ENCODE measurements around the gene RIPOR2. TPM values are rescaled to one million over a fixed set of nuclear protein-coding genes. Genes with fewer than 3 reads are reported as not detected.

The RIPOR2 gene
- total and polyA plus RNA-seq, 2 of the 13 experiments (the other 11 are each of a cell fraction or from before 2014, with no cell fraction given): 0.02 to 0.05 TPM

- BruUV-seq (replicated peaks): no TSS peak
- 25% methylated on average over 5 of the region's 5 CpGs for WGBS (ENCODE audit: low lambda C conversion rate)
- FAIRE-seq (no peak), ATAC-seq (no peak), DNase-seq (ENCODE audit: low spot score) (no peak)
- H3K36me3 ChIP-seq (replicated peaks in 1 of 2; ENCODE audit: control insufficient read depth in 1 of 2, insufficient read depth in 2 of 2, low read length in 2 of 2): no peaks in the 10 kb centered on the region
- peaks cover 9 to 46% of the 10 kb centered on the region in 2 experiments for H3K27me3 ChIP-seq (ENCODE audit: control insufficient read depth in 1 of 2, insufficient read depth in 2 of 2, low read length in 2 of 2)
- H3K4me2 ChIP-seq (ENCODE audit: low read depth, low read length): no peak overlapping the region
- no peak overlapping the region for H2AFZ ChIP-seq (ENCODE audit: low read length)
- ChIA-PET CTCF (ENCODE audit: low intra/inter-chr PET ratio, low total read pairs) (no interaction called here), POLR2A (no interaction called here)
- no peak overlapping the region for H3K9ac ChIP-seq (ENCODE audit: insufficient read depth, low read depth, low read length)
- no peaks in the 10 kb centered on the region for H3K4me1 ChIP-seq (ENCODE audit: insufficient read depth, low read length)
- no peaks in the 10 kb centered on the region for H3K79me2 ChIP-seq (ENCODE audit: insufficient read depth, low read length)
- no peak overlapping the region for H3K4me3 ChIP-seq (replicated peaks in 1 of 3; ENCODE audit: insufficient read depth in 1 of 3, low read depth in 2 of 3, low read length in 3 of 3)
- in situ Hi-C loops (cut with HindIII; ENCODE audit: extremely low pct_ligation_motif_present, low pct_unique_long_range_greater_than_20kb) (no loop called here), intact Hi-C loops (cut with micrococcal nuclease; ENCODE audit: unreplicated experiment) (no loop called here)
- H3K9me3 ChIP-seq (ENCODE audit: low read length): no peaks in the 10 kb centered on the region
- no peak overlapping the region for H3K27ac ChIP-seq (ENCODE audit: extremely low read length, insufficient read depth, low read length)
- H4K20me1 ChIP-seq (ENCODE audit: insufficient read depth, low read length): no peaks in the 10 kb centered on the region
- TF ChIP-seq SIN3A (IDR thresholded peaks at IDR 0.05; ENCODE audit: borderline replicate concordance, low read depth, low read length) (no peak), ZNF225 (CRISPR knock-in tag; IDR thresholded peaks at IDR 0.05) (no peak), YY1 (IDR thresholded peaks at IDR 0.05; ENCODE audit: insufficient read depth, insufficient replicate concordance, low read depth, low read length) (no peak), FOXJ3 (CRISPR knock-in tag; IDR thresholded peaks at IDR 0.05; ENCODE audit: borderline replicate concordance) (no peak), POLR2AphosphoS5 (IDR thresholded peaks at IDR 0.05; ENCODE audit: low read depth, low read length) (no peak), ZNF557 (CRISPR knock-in tag; IDR thresholded peaks at IDR 0.05) (no peak), ZNF570 (CRISPR knock-in tag; IDR thresholded peaks at IDR 0.05; ENCODE audit: borderline replicate concordance) (no peak), SMAD3 (CRISPR knock-in tag; IDR thresholded peaks at IDR 0.05) (no peak), HDAC1 (CRISPR knock-in tag; IDR thresholded peaks at IDR 0.05) (no peak), MXD4 (CRISPR knock-in tag; IDR thresholded peaks at IDR 0.05) (no peak), ISX (CRISPR knock-in tag; conservative IDR thresholded peaks at IDR 0.05) (no peak), ZNF788 (CRISPR knock-in tag; IDR thresholded peaks at IDR 0.05; ENCODE audit: borderline replicate concordance) (no peak), STAG1 (CRISPR knock-in tag; IDR thresholded peaks at IDR 0.05) (no peak), MAFK (conservative IDR thresholded peaks at IDR 0.05 in 1 of 2, IDR thresholded peaks at IDR 0.05 in 1 of 2; ENCODE audit: low read length in 2 of 2) (no peak)
- TF ChIP-seq, protein P1, sequence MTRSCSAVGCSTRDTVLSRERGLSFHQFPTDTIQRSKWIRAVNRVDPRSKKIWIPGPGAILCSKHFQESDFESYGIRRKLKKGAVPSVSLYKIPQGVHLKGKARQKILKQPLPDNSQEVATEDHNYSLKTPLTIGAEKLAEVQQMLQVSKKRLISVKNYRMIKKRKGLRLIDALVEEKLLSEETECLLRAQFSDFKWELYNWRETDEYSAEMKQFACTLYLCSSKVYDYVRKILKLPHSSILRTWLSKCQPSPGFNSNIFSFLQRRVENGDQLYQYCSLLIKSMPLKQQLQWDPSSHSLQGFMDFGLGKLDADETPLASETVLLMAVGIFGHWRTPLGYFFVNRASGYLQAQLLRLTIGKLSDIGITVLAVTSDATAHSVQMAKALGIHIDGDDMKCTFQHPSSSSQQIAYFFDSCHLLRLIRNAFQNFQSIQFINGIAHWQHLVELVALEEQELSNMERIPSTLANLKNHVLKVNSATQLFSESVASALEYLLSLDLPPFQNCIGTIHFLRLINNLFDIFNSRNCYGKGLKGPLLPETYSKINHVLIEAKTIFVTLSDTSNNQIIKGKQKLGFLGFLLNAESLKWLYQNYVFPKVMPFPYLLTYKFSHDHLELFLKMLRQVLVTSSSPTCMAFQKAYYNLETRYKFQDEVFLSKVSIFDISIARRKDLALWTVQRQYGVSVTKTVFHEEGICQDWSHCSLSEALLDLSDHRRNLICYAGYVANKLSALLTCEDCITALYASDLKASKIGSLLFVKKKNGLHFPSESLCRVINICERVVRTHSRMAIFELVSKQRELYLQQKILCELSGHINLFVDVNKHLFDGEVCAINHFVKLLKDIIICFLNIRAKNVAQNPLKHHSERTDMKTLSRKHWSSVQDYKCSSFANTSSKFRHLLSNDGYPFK (CRISPR knock-in tag; IDR thresholded peaks at IDR 0.05; ENCODE audit: borderline replicate concordance): no peak
- TF ChIP-seq, protein P2, sequence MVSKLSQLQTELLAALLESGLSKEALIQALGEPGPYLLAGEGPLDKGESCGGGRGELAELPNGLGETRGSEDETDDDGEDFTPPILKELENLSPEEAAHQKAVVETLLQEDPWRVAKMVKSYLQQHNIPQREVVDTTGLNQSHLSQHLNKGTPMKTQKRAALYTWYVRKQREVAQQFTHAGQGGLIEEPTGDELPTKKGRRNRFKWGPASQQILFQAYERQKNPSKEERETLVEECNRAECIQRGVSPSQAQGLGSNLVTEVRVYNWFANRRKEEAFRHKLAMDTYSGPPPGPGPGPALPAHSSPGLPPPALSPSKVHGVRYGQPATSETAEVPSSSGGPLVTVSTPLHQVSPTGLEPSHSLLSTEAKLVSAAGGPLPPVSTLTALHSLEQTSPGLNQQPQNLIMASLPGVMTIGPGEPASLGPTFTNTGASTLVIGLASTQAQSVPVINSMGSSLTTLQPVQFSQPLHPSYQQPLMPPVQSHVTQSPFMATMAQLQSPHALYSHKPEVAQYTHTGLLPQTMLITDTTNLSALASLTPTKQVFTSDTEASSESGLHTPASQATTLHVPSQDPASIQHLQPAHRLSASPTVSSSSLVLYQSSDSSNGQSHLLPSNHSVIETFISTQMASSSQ (IDR thresholded peaks at IDR 0.05; ENCODE audit: low read depth): no peak
- TF ChIP-seq, protein P2 (CRISPR knock-in tag; IDR thresholded peaks at IDR 0.05; ENCODE audit: borderline replicate concordance): no peak
Measured at GRCh38 chr6:24916496-24916895, 19.3 kb downstream of the RIPOR2 start.
